Thymus (tissue), 11 donors: Measurements from ENCODE around the gene IL23R. TPM values are rescaled to one million over a fixed set of nuclear protein-coding genes. Genes with fewer than 3 reads are reported as not detected.
"Not testable (repeated sequence)": the region's sequence is repeated elsewhere in the genome, so short reads cannot be mapped to it uniquely, and the experiment has no call there.

Source experiments
- DNase-seq, 9 donors: peaks; one replicate each; pipeline ENCODE4 v3.0.0-alpha.2; 2013; ENCODE audit warnings: low spot score in 9 of 9, low read depth in 6 of 9, missing footprints in 1 of 9
- H3K27ac ChIP-seq, 2 donors: one replicate each; pipeline ENCODE4 v1.5.1; 2013; ENCODE audit warnings: control low read depth in 1 of 2, low read depth in 1 of 2, low read length in 1 of 2, mild to moderate bottlenecking in 1 of 2, moderate library complexity in 1 of 2
- H3K27me3 ChIP-seq, 2 donors: one replicate each; pipeline ENCODE4 v1.5.1; 2013; ENCODE audit warnings: low read length in 1 of 2; ENCODE audit not compliant: control insufficient read depth in 2 of 2, insufficient read depth in 1 of 2
- H3K36me3 ChIP-seq, 2 donors: one replicate each; pipeline ENCODE4 v1.5.1; 2013; ENCODE audit warnings: low read length in 1 of 2, mild to moderate bottlenecking in 1 of 2, moderate library complexity in 1 of 2; ENCODE audit not compliant: control insufficient read depth in 2 of 2, insufficient read depth in 2 of 2
- H3K4me1 ChIP-seq, 2 donors: one replicate each; pipeline ENCODE4 v1.5.1; 2013; ENCODE audit warnings: low read length in 2 of 2; ENCODE audit not compliant: control insufficient read depth in 2 of 2, insufficient read depth in 2 of 2
- H3K4me3 ChIP-seq, 2 donors: one replicate each; pipeline ENCODE4 v1.5.1; 2013; ENCODE audit warnings: low read length in 2 of 2, control low read depth in 1 of 2, mild to moderate bottlenecking in 1 of 2
- H3K9me3 ChIP-seq, 2 donors: one replicate each; pipeline ENCODE4 v1.5.1; 2013; ENCODE audit warnings: low read length in 1 of 2, mild to moderate bottlenecking in 1 of 2; ENCODE audit not compliant: control insufficient read depth in 2 of 2, insufficient read depth in 1 of 2
- WGBS: extraction: QIAGEN DNeasy Blood & Tissue Kit; methylation state at CpG from one replicate; pipeline ENCODE4 v1.1.7; 2013; 5-methylcytosine and 5-hydroxymethylcytosine counted together
- polyA plus RNA-seq: library from polyadenylated mRNA; stranded (reverse); fragments of 200-250 nt; gene quantifications from one replicate; pipeline ENCODE4 v1.2.3, GENCODE V29; 2013
- total RNA-seq: library from RNA; stranded (reverse); fragments of 120-200 nt; gene quantifications from one replicate; pipeline ENCODE4 v1.2.4, GENCODE V29; 2013
- donor health status: healthy.

The IL23R gene
- total and polyA plus RNA-seq, 2 donors, result 0.14 to 0.57 TPM

DNA sequence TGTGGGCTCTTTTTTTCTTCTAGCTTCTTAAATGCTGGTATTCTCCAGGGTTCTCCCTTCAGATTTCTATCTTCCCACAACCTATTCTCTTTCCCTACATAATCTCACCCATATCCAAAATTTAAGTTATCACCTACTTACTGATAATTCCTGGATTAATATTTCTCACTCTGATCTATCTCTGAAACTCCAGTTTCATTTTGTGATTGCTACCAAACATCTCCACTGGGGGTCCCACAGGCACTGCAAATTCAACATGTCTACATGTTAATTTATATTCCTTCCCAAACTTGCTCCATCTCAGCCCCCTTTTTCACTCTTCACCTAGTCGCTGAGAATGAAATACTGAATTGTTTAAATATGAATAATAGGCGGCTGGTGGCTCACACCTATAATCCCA lies 21.6 kb upstream of the IL23R start:
- Histone ChIP-seq H3K9me3 (peaks cover 0 to 1% of the 10 kb centered on the region in 2 donors), H3K36me3 (no peaks in the 10 kb centered on the region), H3K27me3 (no peaks in the 10 kb centered on the region), H3K4me3 (no peak overlapping the region), H3K4me1 (peaks cover 0 to 15% of the 10 kb centered on the region in 2 donors), H3K27ac (no peak overlapping the region)
- WGBS, result 94% methylated on average over 2 of the region's 2 CpGs
- DNase-seq, result peak in 1 of 9 donors; percentile 42

GRCh38 chr1:67146101-67146500 lies 20.2 kb upstream of the IL23R start:
- H3K27ac ChIP-seq, result no peak overlapping the region
- H3K4me3 ChIP-seq, result no peak overlapping the region
- H3K27me3 ChIP-seq, result no peaks in the 10 kb centered on the region
- H3K36me3 ChIP-seq, result no peaks in the 10 kb centered on the region
- DNase-seq, result no peak
- peaks cover 0 to 15% of the 10 kb centered on the region in 2 donors for H3K4me1 ChIP-seq
- WGBS, result 92% methylated on average over 3 of the region's 3 CpGs
- peaks cover 0 to 1% of the 10 kb centered on the region in 2 donors for H3K9me3 ChIP-seq

- no peaks in the 10 kb centered on the region for H3K27me3 ChIP-seq
- WGBS, result 96% methylated on average over 3 of the region's 3 CpGs
- no peak for DNase-seq
- H3K36me3 ChIP-seq, result no peaks in the 10 kb centered on the region
- no peak overlapping the region for H3K4me3 ChIP-seq
- peaks cover 0 to 15% of the 10 kb centered on the region in 2 donors for H3K4me1 ChIP-seq
- H3K27ac ChIP-seq, result no peak overlapping the region
- H3K9me3 ChIP-seq, result peaks cover 0 to 1% of the 10 kb centered on the region in 2 donors
Observed at GRCh38 chr1:67146539-67146938, 19.7 kb upstream of the IL23R start.

- peaks cover 0 to 11% of the 10 kb centered on the region in 2 donors for H3K4me1 ChIP-seq
- not testable (repeated sequence) for H3K27me3 ChIP-seq, DNase-seq, H3K36me3 ChIP-seq, H3K27ac ChIP-seq, H3K9me3 ChIP-seq, H3K4me3 ChIP-seq
- WGBS, result 96% methylated on average over 20 of the region's 20 CpGs
Observed at GRCh38 chr1:67147973-67148372, 18.3 kb upstream of the IL23R start.

DNA sequence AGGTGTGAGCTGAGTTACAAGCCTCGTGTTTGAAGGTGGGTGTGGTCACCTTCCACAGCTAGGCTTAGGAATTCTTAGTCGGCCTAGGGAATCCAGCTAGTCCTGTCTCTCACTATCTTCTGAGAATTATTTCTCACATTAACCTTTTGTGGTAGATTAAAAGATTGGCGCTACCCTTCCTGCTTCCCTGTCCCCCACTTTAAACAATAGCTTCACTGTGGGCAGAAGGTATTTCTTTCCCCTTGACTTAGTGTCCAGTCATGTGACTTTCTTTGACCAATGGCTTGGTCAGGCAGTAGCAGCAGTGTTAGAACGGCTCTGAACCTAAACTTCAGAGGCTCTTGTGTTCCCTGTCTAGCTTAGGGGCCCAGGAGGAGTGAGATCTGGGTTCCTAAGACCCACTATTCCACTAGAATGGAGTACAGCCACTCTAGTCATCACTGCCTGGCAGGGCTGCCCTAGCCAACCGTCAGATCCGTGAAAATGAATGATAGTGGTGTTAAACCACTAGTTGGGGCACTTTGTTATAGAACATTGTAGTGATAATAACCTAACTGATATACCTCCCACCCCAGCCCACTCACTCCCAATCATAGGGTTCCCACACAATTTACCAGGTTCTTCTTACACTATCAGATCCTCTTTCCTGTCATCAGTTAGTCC lies 17.6 kb upstream of the IL23R start:
- no peaks in the 10 kb centered on the region for H3K27me3 ChIP-seq
- no peak overlapping the region for H3K4me3 ChIP-seq
- no peak for DNase-seq
- H3K36me3 ChIP-seq, result no peaks in the 10 kb centered on the region
- 72% methylated on average over 6 of the region's 6 CpGs for WGBS
- H3K4me1 ChIP-seq, result peaks cover 0 to 6% of the 10 kb centered on the region in 2 donors
- H3K27ac ChIP-seq, result no peak overlapping the region
- peaks cover 0 to 1% of the 10 kb centered on the region in 2 donors for H3K9me3 ChIP-seq

DNA sequence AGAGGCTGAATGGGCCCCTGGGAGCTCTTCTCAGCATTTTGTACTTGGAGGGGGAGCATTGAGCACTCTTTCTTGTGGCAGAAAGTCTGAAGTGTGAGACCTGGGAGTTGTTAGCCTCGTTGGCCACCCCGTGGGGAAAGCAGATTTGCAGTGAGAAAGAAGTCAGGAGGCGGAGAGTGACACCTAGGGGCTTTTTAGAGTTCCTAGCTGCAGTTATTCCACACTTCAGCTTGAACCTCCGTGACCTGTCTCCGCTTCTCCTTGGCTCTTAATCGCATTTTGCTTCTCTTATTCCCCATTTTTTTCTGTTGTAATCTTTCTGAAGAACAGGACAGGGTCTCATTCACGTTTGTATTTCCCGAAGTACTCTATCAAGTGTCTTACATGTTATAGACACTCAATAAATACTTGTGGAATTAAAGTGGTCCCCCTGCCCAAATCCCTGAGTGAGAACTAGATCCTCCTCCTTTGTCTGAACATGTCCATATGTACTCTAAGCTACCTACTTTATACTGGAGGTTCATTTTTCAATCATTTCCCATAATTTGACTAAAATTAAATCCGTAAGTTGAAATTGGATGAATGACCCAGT lies 17.0 kb upstream of the IL23R start:
- Histone ChIP-seq H3K4me3 (no peak overlapping the region), H3K4me1 (peaks cover 0 to 6% of the 10 kb centered on the region in 2 donors), H3K9me3 (peaks cover 0 to 1% of the 10 kb centered on the region in 2 donors), H3K27ac (no peak overlapping the region), H3K36me3 (no peaks in the 10 kb centered on the region), H3K27me3 (no peaks in the 10 kb centered on the region)
- 23% methylated on average over 9 of the region's 9 CpGs for WGBS
- peak; percentile 47 to 86 (median 68) for DNase-seq

GRCh38 chr1:67150931-67151330 lies 15.3 kb upstream of the IL23R start:
- Histone ChIP-seq H3K4me3 (no peak overlapping the region), H3K36me3 (no peaks in the 10 kb centered on the region), H3K27me3 (no peaks in the 10 kb centered on the region), H3K27ac (no peak overlapping the region), H3K4me1 (peaks cover 0 to 6% of the 10 kb centered on the region in 2 donors), H3K9me3 (peaks cover 0 to 1% of the 10 kb centered on the region in 2 donors)
- no peak for DNase-seq
- WGBS, result 94% methylated on average over 4 of the region's 4 CpGs

- Histone ChIP-seq H3K27ac (no peak overlapping the region), H3K27me3 (peaks cover 0 to 2% of the 10 kb centered on the region in 2 donors), H3K4me3 (no peak overlapping the region), H3K9me3 (no peaks in the 10 kb centered on the region), H3K4me1 (no peaks in the 10 kb centered on the region), H3K36me3 (no peaks in the 10 kb centered on the region)
- WGBS, result 73% methylated on average over 2 of the region's 2 CpGs
- DNase-seq, result no peak
Observed at GRCh38 chr1:67158401-67158800, 7.9 kb upstream of the IL23R start.

- WGBS, result 93% methylated on average over 2 of the region's 2 CpGs
- Histone ChIP-seq H3K36me3 (no peaks in the 10 kb centered on the region), H3K27me3 (peaks cover 0 to 2% of the 10 kb centered on the region in 2 donors), H3K4me1 (no peaks in the 10 kb centered on the region), H3K4me3 (no peak overlapping the region), H3K9me3 (no peaks in the 10 kb centered on the region), H3K27ac (no peak overlapping the region)
- no peak for DNase-seq
Observed at GRCh38 chr1:67159233-67159632, 7.0 kb upstream of the IL23R start.
